UCSD-AML1 (cell line): ENCODE measurements around the gene BPHL.
A peak's percentile ranks its signal among the peaks of the same experiment; 100 is the strongest.
"Not testable (repeated sequence)": the region's sequence is repeated elsewhere in the genome, so short reads cannot be mapped to it uniquely, and the experiment has no call there.

ENCODE experiments used
- DNase-seq: peaks from one replicate; lab custom pipeline; 2025; ENCODE audit not compliant: unreplicated experiment; lab: John Stamatoyannopoulos, UW

The BPHL gene

GRCh38 chr6:3118353-3119039 lies at the start of gene BPHL:
BPHL (plus strand) TSS chr6:3118711; CDS start chr6:3118741, 30 bp downstream.
- DNase-seq, result peak; percentile 96

DNA sequence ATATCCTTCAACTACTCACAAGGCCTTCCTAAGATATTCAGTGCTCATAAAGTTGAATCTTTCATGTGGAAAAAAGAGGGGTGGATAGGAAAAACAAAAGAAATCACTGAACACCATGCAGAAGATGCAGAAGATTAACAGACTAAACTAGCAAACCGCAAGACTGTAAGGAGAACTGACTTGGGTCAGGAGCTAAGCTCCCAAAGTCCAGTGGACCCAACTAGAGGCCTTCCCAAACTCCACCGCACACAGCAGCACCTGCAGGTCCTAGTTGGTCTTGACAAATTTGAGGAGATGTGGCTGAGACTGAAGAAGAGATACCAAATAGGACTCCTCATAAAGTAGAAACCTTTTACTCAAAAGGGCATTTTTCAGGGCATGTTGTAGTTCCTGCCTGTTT lies 46.9 kb upstream of the BPHL start:
- DNase-seq, result no peak

- DNase-seq, result no peak
Measured at GRCh38 chr6:3072798-3073197, 45.7 kb upstream of the BPHL start.

DNA sequence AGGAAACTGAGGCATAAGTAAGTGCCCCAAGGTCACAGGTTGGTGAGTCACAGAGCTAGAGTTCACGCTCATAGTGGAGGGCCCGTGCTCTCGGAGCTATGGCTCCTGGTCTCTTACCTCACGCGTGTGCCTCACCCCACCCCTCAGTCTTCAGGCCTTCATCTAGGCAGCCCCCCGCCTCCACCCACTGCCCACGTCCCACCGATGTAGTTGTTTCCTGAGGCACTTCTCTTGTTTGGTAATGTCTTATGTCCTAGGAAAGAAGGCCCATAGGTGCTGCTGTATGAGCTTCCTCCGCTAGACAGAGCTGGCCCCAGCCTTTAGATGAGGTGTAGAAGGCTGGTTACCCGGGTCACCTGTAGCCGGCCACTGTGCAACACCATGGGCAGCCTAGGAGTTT lies 45.1 kb upstream of the BPHL start:
- DNase-seq, result no peak

DNA sequence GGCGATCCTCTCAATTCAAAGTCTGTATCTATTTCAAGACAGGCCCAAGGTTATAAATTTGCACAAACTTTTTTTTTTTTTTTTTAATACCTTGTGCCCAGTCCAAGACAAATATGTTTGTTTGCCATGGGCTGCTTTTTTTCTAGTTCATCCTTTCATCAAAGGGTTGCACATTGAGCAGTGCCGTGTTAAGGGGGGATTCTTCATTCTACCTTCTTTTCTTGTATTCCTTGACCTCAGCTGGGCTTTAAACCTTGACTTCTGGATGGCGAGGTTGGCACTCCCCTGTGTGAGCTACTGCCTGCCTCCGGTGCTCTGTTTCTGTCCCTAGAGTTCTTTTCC lies 42.8 kb upstream of the BPHL start:
- no peak for DNase-seq

- no peak for DNase-seq
Measured at GRCh38 chr6:3076320-3076719, 42.2 kb upstream of the BPHL start.

DNA sequence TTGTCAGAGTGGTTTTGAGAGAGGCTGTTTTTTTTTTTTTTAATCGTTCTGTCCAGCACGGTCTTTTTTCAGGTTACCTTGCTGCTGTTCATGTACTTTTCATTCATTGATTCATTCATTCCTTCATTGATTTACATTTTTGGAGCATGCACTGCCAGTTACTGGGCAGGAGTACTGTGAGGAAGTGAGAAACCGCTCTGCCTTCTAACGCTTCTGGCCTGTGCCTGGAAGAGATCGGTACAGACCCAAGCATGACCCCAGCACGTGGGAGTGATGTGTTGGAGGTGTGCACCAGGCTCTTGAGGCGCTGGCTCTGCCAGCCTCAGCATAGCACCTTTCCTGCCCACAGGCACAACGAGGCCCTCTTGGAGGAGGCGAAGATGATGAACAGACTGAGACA lies 41.1 kb upstream of the BPHL start:
- DNase-seq, result no peak

DNA sequence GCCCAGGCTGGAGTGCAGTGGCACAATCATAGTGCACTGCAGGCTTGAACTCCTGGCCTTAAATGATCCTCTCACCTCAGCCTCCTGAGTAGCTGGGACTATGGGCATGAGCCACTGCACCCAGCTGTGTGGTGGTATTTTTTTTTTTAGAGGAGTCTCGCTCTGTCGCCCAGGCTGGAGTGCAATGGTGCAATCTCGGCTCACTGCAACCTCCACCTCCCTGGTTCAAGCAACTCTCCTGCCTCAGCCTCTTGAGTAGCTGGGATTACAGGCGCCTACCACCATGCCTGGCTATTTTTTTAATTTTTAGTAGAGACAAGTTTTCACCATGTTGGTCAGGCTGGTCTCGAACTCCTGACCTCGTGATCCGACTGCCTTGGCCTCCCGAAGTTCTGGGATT lies 39.6 kb upstream of the BPHL start:
- not testable (repeated sequence) for DNase-seq

DNA sequence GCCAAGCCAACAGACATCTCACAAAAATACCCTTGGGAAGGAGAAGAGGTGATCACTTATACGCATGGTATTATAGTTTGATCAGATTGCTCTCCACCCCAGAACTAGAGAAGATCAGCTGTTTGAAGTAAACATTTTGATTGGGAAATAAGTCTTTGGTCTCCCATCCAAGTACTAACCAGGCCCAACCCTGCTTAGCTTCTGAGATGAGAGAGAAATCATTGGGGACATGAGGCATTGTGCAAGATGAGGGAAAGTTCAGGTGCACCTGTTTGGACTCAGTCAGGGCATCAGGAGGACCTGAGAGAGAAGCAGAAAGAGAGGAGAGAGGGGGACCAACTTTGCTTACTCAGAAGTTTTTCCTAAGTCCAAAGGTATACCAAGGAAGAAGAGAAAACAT lies 38.8 kb upstream of the BPHL start:
- no peak for DNase-seq

DNA sequence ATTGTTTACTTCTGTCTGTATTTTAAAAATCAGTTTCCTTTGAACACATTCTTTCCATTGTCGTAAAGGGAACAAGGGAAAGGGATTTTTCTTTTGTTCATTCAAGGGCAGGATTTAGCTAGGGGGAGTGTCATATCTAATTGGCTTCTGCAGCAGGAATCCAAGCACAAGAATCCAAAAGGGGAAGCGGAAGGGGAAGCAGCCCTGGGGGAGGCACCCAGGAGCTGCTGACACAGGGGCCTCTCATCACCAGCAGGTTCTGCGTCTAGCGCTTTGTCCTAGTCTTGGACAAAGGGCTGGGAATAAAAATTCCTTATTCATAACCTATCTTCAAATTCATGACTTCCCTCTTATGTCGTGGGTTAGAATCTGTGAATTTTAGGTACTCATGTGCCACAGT lies 36.6 kb upstream of the BPHL start:
- no peak for DNase-seq

- DNase-seq, result no peak
Measured at GRCh38 chr6:3085074-3085473, 33.4 kb upstream of the BPHL start.

GRCh38 chr6:3086282-3086946 lies 32.1 kb upstream of the BPHL start:
- no peak for DNase-seq

DNA sequence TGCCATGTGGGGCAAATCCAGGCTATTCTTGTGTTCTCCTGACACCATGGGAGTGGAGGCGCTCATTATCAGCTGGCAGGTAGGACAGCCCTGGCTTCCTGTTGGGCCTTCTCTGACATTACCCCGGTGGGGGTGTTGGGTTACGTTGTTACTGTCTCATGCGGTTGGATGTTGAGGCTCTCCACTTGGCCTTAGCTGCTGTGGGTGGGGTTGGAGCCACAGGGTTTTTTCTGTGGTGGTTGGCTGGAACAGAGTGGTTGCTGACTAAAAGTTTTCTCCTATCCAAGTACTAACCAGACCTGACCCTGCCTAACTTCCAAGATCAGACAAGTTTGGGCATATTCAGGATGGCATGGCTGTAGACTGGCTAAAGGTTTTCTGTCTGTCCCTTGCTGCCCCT lies 30.1 kb upstream of the BPHL start:
- no peak for DNase-seq

DNA sequence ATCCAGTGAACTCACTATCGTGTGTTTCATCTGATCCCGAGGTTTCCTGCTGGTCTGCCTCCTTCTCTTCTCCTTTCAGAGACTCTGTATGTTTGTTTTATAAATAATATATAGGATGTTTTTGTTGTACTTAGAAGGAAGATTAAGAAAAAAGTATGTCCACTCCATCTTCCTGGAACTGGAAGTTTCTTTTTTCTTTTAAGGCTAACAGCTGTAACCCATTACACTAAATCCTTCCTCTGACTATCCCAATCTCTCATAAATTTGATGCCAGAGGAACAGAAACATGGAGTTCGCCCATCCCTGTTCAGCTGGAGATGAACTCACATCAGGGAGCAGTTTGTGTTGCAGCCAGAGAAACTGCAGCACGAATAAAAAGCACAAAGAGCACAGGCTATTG lies 29.5 kb upstream of the BPHL start:
- DNase-seq, result no peak

- no peak for DNase-seq
Measured at GRCh38 chr6:3090013-3090412, 28.5 kb upstream of the BPHL start.

DNA sequence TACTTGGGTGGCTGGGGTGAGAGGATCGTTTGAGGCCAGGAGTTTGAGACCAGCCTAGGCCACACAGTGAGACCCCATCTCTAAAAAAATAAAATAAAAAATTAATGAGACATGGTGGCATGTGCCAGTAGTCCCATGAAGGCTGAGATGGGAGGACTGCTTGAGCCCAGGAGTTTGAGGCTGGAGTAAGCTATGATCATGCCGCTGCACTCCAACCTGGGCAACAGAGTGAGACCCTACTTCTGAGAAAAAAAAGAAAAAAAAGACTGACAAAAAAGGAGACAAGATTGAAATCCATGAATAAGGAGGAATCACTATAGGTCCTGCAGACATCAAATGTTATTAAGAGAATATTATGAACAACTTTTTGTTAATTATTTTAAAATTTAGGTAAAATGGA lies 23.7 kb upstream of the BPHL start:
- DNase-seq, result no peak

GRCh38 chr6:3102875-3103274 lies 15.6 kb upstream of the BPHL start:
- no peak for DNase-seq

- no peak for DNase-seq
Measured at GRCh38 chr6:3108746-3109414, 9.6 kb upstream of the BPHL start.

GRCh38 chr6:3109761-3110160 lies 8.8 kb upstream of the BPHL start:
- DNase-seq, result no peak

DNA sequence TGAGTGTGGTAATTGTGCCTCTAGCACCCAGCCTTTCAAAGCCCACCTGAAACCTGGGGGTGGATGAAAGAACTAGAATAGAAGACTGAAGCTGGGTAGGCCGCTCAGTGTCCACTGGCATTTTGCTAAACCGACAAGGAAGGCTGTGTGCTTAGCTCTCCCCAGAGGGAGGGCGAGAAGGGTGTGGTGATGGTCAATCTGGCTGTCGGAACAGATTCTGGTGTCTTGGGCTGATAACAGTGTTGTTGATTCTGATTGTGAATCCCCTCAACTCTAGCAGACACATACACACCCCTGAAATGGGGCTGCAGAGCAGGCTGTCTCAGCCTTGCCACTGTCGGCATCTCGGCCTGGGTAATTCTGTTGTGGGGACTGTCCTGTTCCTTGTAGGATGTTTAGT lies 4.1 kb upstream of the BPHL start:
- no peak for DNase-seq

- DNase-seq, result no peak
Measured at GRCh38 chr6:3117912-3118352, 579 bp upstream of the BPHL start.

GRCh38 chr6:3119040-3119723 lies 671 bp downstream of the BPHL start:
- no peak for DNase-seq
